ENCODE data around the gene FGF9. TPM values are rescaled to one million over a fixed set of nuclear protein-coding genes. Genes with fewer than 3 reads are reported as not detected.

Gene FGF9
- total RNA-seq, 1 donor from 2014 or later = 0.79 TPM

- DNase-seq (ENCODE audit: low read depth) (no peak), FAIRE-seq (no peak)
- H3K4me3 ChIP-seq (ENCODE audit: low read depth, low read length) = no peak overlapping the region
- TF ChIP-seq CTCF (IDR thresholded peaks at IDR 0.05; ENCODE audit: insufficient read depth, low read length, severe bottlenecking) = no peak
- H3K27me3 ChIP-seq (ENCODE audit: control insufficient read depth, insufficient read depth, low read length) = no peaks in the 10 kb centered on the region
- no peaks in the 10 kb centered on the region for H3K36me3 ChIP-seq (ENCODE audit: control insufficient read depth, insufficient read depth, low read length)
Observed at GRCh38 chr13:21691928-21692327, 21.1 kb downstream of the FGF9 start.

GRCh38 chr13:21694831-21695230 is 24.0 kb downstream of the FGF9 start:
- no peak for TF ChIP-seq CTCF (IDR thresholded peaks at IDR 0.05; ENCODE audit: insufficient read depth, low read length, severe bottlenecking)
- DNase-seq (ENCODE audit: low read depth) (no peak), FAIRE-seq (no peak)
- Histone ChIP-seq H3K36me3 (ENCODE audit: control insufficient read depth, insufficient read depth, low read length) (no peaks in the 10 kb centered on the region), H3K27me3 (ENCODE audit: control insufficient read depth, insufficient read depth, low read length) (no peaks in the 10 kb centered on the region), H3K4me3 (ENCODE audit: low read depth, low read length) (no peak overlapping the region)

GRCh38 chr13:21695546-21695945 is 24.7 kb downstream of the FGF9 start:
- no peak for FAIRE-seq
- TF ChIP-seq CTCF (IDR thresholded peaks at IDR 0.05; ENCODE audit: insufficient read depth, low read length, severe bottlenecking) = no peak

GRCh38 chr13:21696865-21697448 is 26.1 kb downstream of the FGF9 start:
- no peak for TF ChIP-seq CTCF (IDR thresholded peaks at IDR 0.05; ENCODE audit: insufficient read depth, low read length, severe bottlenecking)
- H3K27me3 ChIP-seq (ENCODE audit: control insufficient read depth, insufficient read depth, low read length) = no peaks in the 10 kb centered on the region

More at GRCh38 chr13:21695546-21695945, 24.7 kb downstream of the FGF9 start:
- no peaks in the 10 kb centered on the region for H3K36me3 ChIP-seq (ENCODE audit: control insufficient read depth, insufficient read depth, low read length)
- no peak overlapping the region for H3K4me3 ChIP-seq (ENCODE audit: low read depth, low read length)
- no peaks in the 10 kb centered on the region for H3K27me3 ChIP-seq (ENCODE audit: control insufficient read depth, insufficient read depth, low read length)
- no peak for DNase-seq (ENCODE audit: low read depth)

GRCh38 chr13:21698817-21699679 is 28.2 kb downstream of the FGF9 start:
- no peaks in the 10 kb centered on the region for H3K36me3 ChIP-seq (ENCODE audit: control insufficient read depth, insufficient read depth, low read length)
- no peak for TF ChIP-seq CTCF (IDR thresholded peaks at IDR 0.05; ENCODE audit: insufficient read depth, low read length, severe bottlenecking)
- no peak overlapping the region for H3K4me3 ChIP-seq (ENCODE audit: low read depth, low read length)
- no peaks in the 10 kb centered on the region for H3K27me3 ChIP-seq (ENCODE audit: control insufficient read depth, insufficient read depth, low read length)
- FAIRE-seq = no peak
- DNase-seq (ENCODE audit: low read depth) = no peak

More at GRCh38 chr13:21696865-21697448, 26.1 kb downstream of the FGF9 start:
- Histone ChIP-seq H3K4me3 (ENCODE audit: low read depth, low read length) (no peak overlapping the region), H3K36me3 (ENCODE audit: control insufficient read depth, insufficient read depth, low read length) (no peaks in the 10 kb centered on the region)
- no peak for FAIRE-seq
- DNase-seq (ENCODE audit: low read depth) = peak; percentile 53

Measured in bronchial epithelial cell (primary cell).